Smooth muscle cell (in vitro differentiated cells): ENCODE measurements around the gene KLC1. TPM values are rescaled to one million over a fixed set of nuclear protein-coding genes. Genes with fewer than 3 reads are reported as not detected.

Experiments used
- DNase-seq: peaks from one replicate; lab custom pipeline; 2025; ENCODE audit not compliant: unreplicated experiment; lab: John Stamatoyannopoulos, UW
- H2AFZ ChIP-seq: fragments of 200-600 bp; sonication (generic); 2 replicates; pipeline ENCODE4 v1.6.0; 2016; ENCODE audit warnings: antibody characterized with exemption, low read depth, mild to moderate bottlenecking
- H3F3A ChIP-seq: fragments of 200-600 bp; sonication (generic); 2 replicates; pipeline ENCODE4 v1.6.0; 2017; ENCODE audit warnings: antibody characterized with exemption, low read depth
- H3K27ac ChIP-seq: fragments of 200-600 bp; sonication (generic); 2 replicates; pipeline ENCODE4 v1.5.1; 2016; ENCODE audit warnings: low read depth, mild to moderate bottlenecking
- H3K27me3 ChIP-seq: fragments of 200-600 bp; sonication (generic); 2 replicates; pipeline ENCODE4 v1.6.1; 2016; ENCODE audit warnings: low read depth, mild to moderate bottlenecking
- H3K36me3 ChIP-seq: fragments of 200-600 bp; sonication (generic); 2 replicates; pipeline ENCODE4 v1.5.1; 2016; ENCODE audit warnings: low read depth
- H3K4me1 ChIP-seq: fragments of 200-600 bp; sonication (generic); 2 replicates; pipeline ENCODE4 v1.5.1; 2016; ENCODE audit warnings: low read depth
- H3K4me2 ChIP-seq: fragments of 200-600 bp; sonication (generic); 2 replicates; pipeline ENCODE4 v1.6.0; 2016; ENCODE audit warnings: mild to moderate bottlenecking
- H3K4me3 ChIP-seq: fragments of 200-600 bp; sonication (generic); 2 replicates; pipeline ENCODE4 v1.5.1; 2016; ENCODE audit warnings: mild to moderate bottlenecking
- H3K79me2 ChIP-seq: fragments of 200-600 bp; sonication (generic); 2 replicates; pipeline ENCODE4 v1.6.0; 2016; ENCODE audit warnings: low read depth, mild to moderate bottlenecking
- H3K9ac ChIP-seq: fragments of 200-600 bp; sonication (generic); 2 replicates; pipeline ENCODE4 v1.6.0; 2016; ENCODE audit warnings: low read depth
- H3K9me3 ChIP-seq: fragments of 200-600 bp; sonication (generic); replicated peaks from 2 replicates; pipeline ENCODE4 v1.5.1; 2016; ENCODE audit warnings: low read depth
- H4K20me1 ChIP-seq: fragments of 200-600 bp; sonication (generic); 2 replicates; pipeline ENCODE4 v1.6.0; 2016; ENCODE audit warnings: low read depth
- CTCF ChIP-seq: fragments of 200-600 bp; sonication (generic); IDR thresholded peaks from 2 replicates; pipeline ENCODE4 v1.5.1; 2017; ENCODE audit warnings: borderline replicate concordance, mild to moderate bottlenecking, antibody characterized with exemption; ENCODE audit not compliant: insufficient read depth, poor library complexity, severe bottlenecking
- WGBS: methylation state at CpG from one replicate; pipeline ENCODE4 v1.1.7; 2016; ENCODE audit warnings: low lambda C conversion rate; 5-methylcytosine and 5-hydroxymethylcytosine counted together
- polyA plus RNA-seq: library from polyadenylated mRNA; unstranded; fragments of >200 nt; fragmentation: Nextera tagmentation; extraction: Ambion mirVana; gene quantifications from 2 replicates; pipeline ENCODE4 v1.2.1, GENCODE V29; 2016
- total RNA-seq: library from RNA; depleted of rRNA; stranded (reverse); fragments of >200 nt; gene quantifications from 2 replicates; pipeline ENCODE4 v1.2.3, GENCODE V29; 2014

Gene KLC1
- total and polyA plus RNA-seq, 2 experiments from 2014 or later: 167 to 224 TPM

GRCh38 chr14:103699901-103700752 is 71.1 kb downstream of the KLC1 start:
- Histone ChIP-seq H3K4me2 (no peak overlapping the region), H3K36me3 (no peaks in the 10 kb centered on the region), H3K79me2 (peaks cover 8% of the 10 kb centered on the region), H3K27ac (no peak overlapping the region), H3K4me1 (no peaks in the 10 kb centered on the region), H3K9ac (no peak overlapping the region), H4K20me1 (peaks cover 70% of the 10 kb centered on the region), H2AFZ (no peak overlapping the region), H3K4me3 (no peak overlapping the region), H3K27me3 (no peaks in the 10 kb centered on the region), H3F3A (peaks cover 9% of the 10 kb centered on the region), H3K9me3 (no peaks in the 10 kb centered on the region)
- DNase-seq: no peak
- WGBS: 89% methylated on average over 25 of the region's 25 CpGs
- TF ChIP-seq CTCF: no peak

DNA sequence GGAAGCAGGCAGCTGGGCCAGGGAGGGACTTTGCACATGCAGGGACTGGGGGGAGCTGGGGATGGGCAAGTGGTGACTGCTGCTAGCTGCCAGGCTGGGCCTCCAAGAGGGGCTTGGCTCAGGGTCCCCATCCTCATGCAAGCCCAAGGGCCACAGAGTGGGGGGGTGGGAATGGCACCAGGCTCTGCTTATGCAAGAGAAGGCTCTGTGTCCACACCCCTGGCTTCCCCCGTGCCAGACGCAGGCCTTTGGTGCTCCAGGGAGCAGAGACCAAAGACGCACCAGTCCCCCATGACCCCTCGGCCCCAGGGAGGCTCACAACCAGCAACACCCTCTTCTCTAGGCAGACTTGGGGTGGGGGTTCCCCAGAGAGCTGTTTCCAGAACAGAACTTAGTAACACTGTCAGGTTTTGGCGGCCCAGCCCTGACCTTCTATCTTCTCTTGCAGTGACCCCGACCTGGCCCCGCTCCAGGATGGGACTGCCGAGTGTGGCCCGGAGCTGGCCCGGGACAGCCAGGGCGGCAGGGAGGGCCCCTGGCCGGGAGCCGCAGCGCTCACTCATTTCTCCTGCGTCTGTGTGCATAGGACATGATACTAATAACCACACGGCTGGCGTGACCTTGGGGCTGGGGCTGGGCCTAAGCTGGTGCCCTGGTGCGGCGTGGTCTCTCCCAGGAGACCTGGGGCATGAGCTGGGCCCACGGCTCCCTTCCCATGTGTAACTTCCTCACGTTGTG is 71.9 kb downstream of the KLC1 start:
- no peak overlapping the region for H3K9ac ChIP-seq
- no peak overlapping the region for H2AFZ ChIP-seq
- H3K27me3 ChIP-seq: no peaks in the 10 kb centered on the region
- peaks cover 4% of the 10 kb centered on the region for H3K79me2 ChIP-seq
- H3K4me2 ChIP-seq: no peak overlapping the region
- peaks cover 63% of the 10 kb centered on the region for H4K20me1 ChIP-seq
- H3K4me1 ChIP-seq: no peaks in the 10 kb centered on the region
- H3K36me3 ChIP-seq: no peaks in the 10 kb centered on the region
- no peak for DNase-seq
- no peak for TF ChIP-seq CTCF
- 94% methylated on average over 21 of the region's 21 CpGs for WGBS
- no peak overlapping the region for H3K4me3 ChIP-seq
- H3K9me3 ChIP-seq: no peaks in the 10 kb centered on the region
- no peak overlapping the region for H3K27ac ChIP-seq
- peaks cover 4% of the 10 kb centered on the region for H3F3A ChIP-seq

- no peak for TF ChIP-seq CTCF
- Histone ChIP-seq H2AFZ (no peak overlapping the region), H3K4me1 (no peaks in the 10 kb centered on the region), H3K79me2 (peaks cover 4% of the 10 kb centered on the region), H3K27ac (no peak overlapping the region), H3K4me3 (no peak overlapping the region), H4K20me1 (peaks cover 51% of the 10 kb centered on the region), H3K4me2 (no peak overlapping the region), H3F3A (no peaks in the 10 kb centered on the region), H3K9ac (no peak overlapping the region), H3K9me3 (no peaks in the 10 kb centered on the region), H3K27me3 (no peaks in the 10 kb centered on the region), H3K36me3 (no peaks in the 10 kb centered on the region)
- WGBS: 79% methylated on average over 5 of the region's 5 CpGs
- DNase-seq: no peak
Measured at GRCh38 chr14:103702095-103702494, 73.1 kb downstream of the KLC1 start.
